Endothelial cell of umbilical vein (primary cell): ENCODE results near the gene ZNF568. TPM values are rescaled to one million over a fixed set of nuclear protein-coding genes. Genes with fewer than 3 reads are reported as not detected.

ENCODE experiments used
- BruUV-seq: library from RNA; stranded (reverse); fragments of 400-500 nt; replicated peaks from 2 replicates; lab custom pipeline; 2021; lab: Mats Ljungman, UMichigan
- CTCF ChIA-PET: fragments of 300-600, 350-600 bp; sonication (Branson Sonifier 250); formaldehyde crosslinking; loops from one replicate; lab custom pipeline; 2021; ENCODE audit warnings: antibody characterized with exemption, inconsistent platforms; lab: Charles Lee
- POLR2A ChIA-PET: fragments of 300-600, 350-600 bp; sonication (Branson Sonifier 250); formaldehyde crosslinking; loops from one replicate; lab custom pipeline; 2021; ENCODE audit warnings: antibody characterized with exemption, inconsistent platforms; lab: Charles Lee
- DNase-seq: peaks from one replicate; pipeline ENCODE4 v3.0.0-alpha.2; 2011; ENCODE audit warnings: low read depth, low spot score
- FAIRE-seq: peaks from 2 replicates; lab custom pipeline; 2011; peaks lifted over from hg19 to GRCh38; lab: Jason Lieb, UNC
- H2AFZ ChIP-seq: 2 replicates; pipeline ENCODE4 v1.6.0; 2012; ENCODE audit warnings: low read depth, low read length, control low read depth, inconsistent platforms
- H3K27ac ChIP-seq: 2 replicates; pipeline ENCODE4 v1.5.1; 2011; ENCODE audit warnings: low read depth, mild to moderate bottlenecking, control low read depth, low read length, moderate library complexity; ENCODE audit not compliant: insufficient read depth
- H3K27me3 ChIP-seq, 2 experiments: 2 replicates each; pipeline versions ENCODE4 v1.6.0 to v1.6.1; 2011; ENCODE audit warnings: low read length in 2 of 2, mixed read lengths in 1 of 2; ENCODE audit not compliant: control insufficient read depth in 2 of 2, insufficient read depth in 2 of 2
- H3K36me3 ChIP-seq, 2 experiments: 2 replicates in 1 of 2; 3 replicates in 1 of 2; pipeline ENCODE4 v1.5.1; 2011; ENCODE audit warnings: low read length in 2 of 2, mild to moderate bottlenecking in 1 of 2, moderate library complexity in 1 of 2; ENCODE audit not compliant: control insufficient read depth in 2 of 2, insufficient read depth in 2 of 2; ENCODE audit errors: extremely low read depth in 1 of 2
- H3K4me1 ChIP-seq: 3 replicates; pipeline ENCODE4 v1.5.1; 2011; ENCODE audit warnings: mild to moderate bottlenecking, low read length; ENCODE audit not compliant: control insufficient read depth, insufficient read depth; ENCODE audit errors: extremely low read depth
- H3K4me2 ChIP-seq: 2 replicates; pipeline ENCODE4 v1.6.1; 2011; ENCODE audit warnings: low read length, control low read depth, mixed read lengths; ENCODE audit not compliant: insufficient read depth
- H3K4me3 ChIP-seq, 3 experiments: fragments of 200-600 bp in 1 of 3; sonication (generic), shearing (Covaris generic) in 1 of 3; replicated peaks in 1 of 3; 2 replicates each; pipeline ENCODE4 v1.5.1; 2011 to 2016; ENCODE audit warnings: control low read depth in 3 of 3, low read length in 3 of 3, mild to moderate bottlenecking in 2 of 3, inconsistent platforms in 1 of 3, low read depth in 1 of 3, moderate library complexity in 1 of 3; ENCODE audit not compliant: insufficient read depth in 1 of 3
- H3K79me2 ChIP-seq: 2 replicates; pipeline ENCODE4 v1.6.0; 2012; ENCODE audit warnings: low read length, inconsistent platforms; ENCODE audit not compliant: control insufficient read depth, insufficient read depth
- H3K9ac ChIP-seq: replicated peaks from 2 replicates; pipeline ENCODE3; 2011; ENCODE audit warnings: low read length, control low read depth; ENCODE audit not compliant: insufficient read depth; ENCODE audit errors: extremely low read depth
- H3K9me1 ChIP-seq: replicated peaks from 3 replicates; pipeline ENCODE4 v1.6.0; 2011; ENCODE audit warnings: mild to moderate bottlenecking, low read length; ENCODE audit not compliant: control insufficient read depth, insufficient read depth; ENCODE audit errors: extremely low read depth
- H3K9me3 ChIP-seq: replicated peaks from 2 replicates; pipeline ENCODE4 v1.5.1; 2012; ENCODE audit warnings: low read length, inconsistent platforms; ENCODE audit not compliant: control insufficient read depth, insufficient read depth
- H4K20me1 ChIP-seq: replicated peaks from 2 replicates; pipeline ENCODE3; 2011; ENCODE audit warnings: mild to moderate bottlenecking, low read length; ENCODE audit not compliant: control insufficient read depth, insufficient read depth; ENCODE audit errors: extremely low read depth
- EZH2 ChIP-seq: IDR thresholded peaks from 2 replicates; pipeline ENCODE4 v1.6.1; 2012; ENCODE audit warnings: borderline replicate concordance, low read depth, mild to moderate bottlenecking, moderate library complexity, low read length, inconsistent platforms; ENCODE audit not compliant: severe bottlenecking
- FOS ChIP-seq: IDR thresholded peaks from 2 replicates; pipeline ENCODE4 v1.6.1; 2011; ENCODE audit warnings: mild to moderate bottlenecking, low read length, moderate library complexity, borderline replicate concordance; ENCODE audit not compliant: insufficient read depth
- MYC ChIP-seq: IDR thresholded peaks from one replicate; pipeline ENCODE4 v1.6.1; 2011; ENCODE audit warnings: mild to moderate bottlenecking, low read depth, low read length
- POLR2A ChIP-seq: IDR thresholded peaks from 2 replicates; pipeline ENCODE4 v1.6.1; 2012; ENCODE audit warnings: low read depth, mild to moderate bottlenecking, control low read depth, low read length
- POLR2AphosphoS5 ChIP-seq: IDR thresholded peaks from 2 replicates; pipeline ENCODE4 v1.6.1; 2012; ENCODE audit warnings: low read depth, mild to moderate bottlenecking, control low read depth, low read length, moderate library complexity; ENCODE audit not compliant: insufficient read depth
- dilution Hi-C: fragments of 300-500 bp; cut with MboI; formaldehyde crosslinking; loops from one replicate; pipeline ENCODE4 v1.15.0; 2019; ENCODE audit warnings: low sequenced_read_pairs; ENCODE audit not compliant: extremely low pct_ligation_motif_present
- intact Hi-C: fragments of 100-400 bp; cut with micrococcal nuclease; formaldehyde crosslinking; loops from one replicate; pipeline ENCODE4 v1.10.0; 2022
- polyA plus RNA-seq, 4 experiments: library from polyadenylated mRNA; depleted of rRNA in 3 of 4; stranded (reverse) in 3 of 4; unstranded in 1 of 4; fragments of >200 nt; gene quantifications; 2 replicates each; pipeline versions ENCODE4 v1.2.1 to v1.2.3, GENCODE V29; 2011 to 2012; ENCODE audit warnings: missing spikeins in 1 of 4
- total RNA-seq: library from RNA; stranded (reverse); gene quantifications from 2 replicates; pipeline ENCODE4 v1.2.3, GENCODE V29; 2021
- TF ChIP-seq, protein P1 (sequence below): IDR thresholded peaks from 2 replicates; pipeline ENCODE4 v1.6.1; 2011; ENCODE audit not compliant: insufficient read depth, insufficient read length
- TF ChIP-seq, protein P2 (sequence below), 2 donors: IDR thresholded peaks; 1 replicate in 1 of 2; 2 replicates in 1 of 2; pipeline ENCODE4 v1.5.1; 2011; ENCODE audit warnings: low read length in 2 of 2, mild to moderate bottlenecking in 2 of 2, moderate library complexity in 2 of 2, control low read depth in 1 of 2, inconsistent platforms in 1 of 2, low read depth in 1 of 2; ENCODE audit not compliant: insufficient read depth in 1 of 2; ENCODE audit errors: extremely low read depth in 1 of 2

The ZNF568 gene
- total and polyA plus RNA-seq, 2 donors (not counting 3 experiments of a cell fraction or from before 2014, with no cell fraction given): 3.1 to 6.4 TPM

DNA sequence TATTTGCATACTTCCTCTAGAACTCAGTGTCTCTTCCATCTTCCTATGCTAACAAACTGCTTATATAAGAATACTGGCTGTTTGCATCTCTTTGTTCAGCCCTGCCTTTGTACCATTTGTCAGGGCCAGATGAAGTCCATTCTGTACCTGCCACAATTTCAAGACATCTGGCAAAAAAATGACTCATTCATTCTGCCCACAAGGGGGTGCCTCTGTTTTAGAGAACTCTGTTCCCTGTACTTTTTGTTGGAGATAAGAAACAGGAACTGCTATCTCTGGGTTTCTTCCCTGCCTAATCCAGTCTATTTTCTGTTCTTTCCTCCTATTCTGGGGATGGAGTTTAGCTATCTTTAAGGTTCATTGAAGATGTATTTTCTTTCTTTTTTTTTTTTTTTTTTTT lies 23.0 kb downstream of the ZNF568 start:
- BruUV-seq: no TSS peak
- H3K79me2 ChIP-seq: no peaks in the 10 kb centered on the region
- CTCF ChIA-PET: no interaction called here
- no peak overlapping the region for H3K9ac ChIP-seq
- intact Hi-C loops: no loop called here
- H2AFZ ChIP-seq: no peak overlapping the region
- no peaks in the 10 kb centered on the region for H3K4me1 ChIP-seq
- H3K4me3 ChIP-seq: no peak overlapping the region
- no peak overlapping the region for H3K4me2 ChIP-seq
- H3K9me3 ChIP-seq: no peaks in the 10 kb centered on the region
- no peaks in the 10 kb centered on the region for H3K27me3 ChIP-seq
- DNase-seq (no peak), FAIRE-seq (no peak)
- dilution Hi-C loops: no loop called here
- TF ChIP-seq POLR2A (no peak), FOS (no peak), POLR2AphosphoS5 (no peak), MYC (no peak), EZH2 (no peak)
- TF ChIP-seq, protein P1, sequence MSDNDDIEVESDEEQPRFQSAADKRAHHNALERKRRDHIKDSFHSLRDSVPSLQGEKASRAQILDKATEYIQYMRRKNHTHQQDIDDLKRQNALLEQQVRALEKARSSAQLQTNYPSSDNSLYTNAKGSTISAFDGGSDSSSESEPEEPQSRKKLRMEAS: no peak
- TF ChIP-seq, protein P2, sequence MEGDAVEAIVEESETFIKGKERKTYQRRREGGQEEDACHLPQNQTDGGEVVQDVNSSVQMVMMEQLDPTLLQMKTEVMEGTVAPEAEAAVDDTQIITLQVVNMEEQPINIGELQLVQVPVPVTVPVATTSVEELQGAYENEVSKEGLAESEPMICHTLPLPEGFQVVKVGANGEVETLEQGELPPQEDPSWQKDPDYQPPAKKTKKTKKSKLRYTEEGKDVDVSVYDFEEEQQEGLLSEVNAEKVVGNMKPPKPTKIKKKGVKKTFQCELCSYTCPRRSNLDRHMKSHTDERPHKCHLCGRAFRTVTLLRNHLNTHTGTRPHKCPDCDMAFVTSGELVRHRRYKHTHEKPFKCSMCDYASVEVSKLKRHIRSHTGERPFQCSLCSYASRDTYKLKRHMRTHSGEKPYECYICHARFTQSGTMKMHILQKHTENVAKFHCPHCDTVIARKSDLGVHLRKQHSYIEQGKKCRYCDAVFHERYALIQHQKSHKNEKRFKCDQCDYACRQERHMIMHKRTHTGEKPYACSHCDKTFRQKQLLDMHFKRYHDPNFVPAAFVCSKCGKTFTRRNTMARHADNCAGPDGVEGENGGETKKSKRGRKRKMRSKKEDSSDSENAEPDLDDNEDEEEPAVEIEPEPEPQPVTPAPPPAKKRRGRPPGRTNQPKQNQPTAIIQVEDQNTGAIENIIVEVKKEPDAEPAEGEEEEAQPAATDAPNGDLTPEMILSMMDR (IDR thresholded peaks at IDR 0.05; ENCODE audit: extremely low read depth in 1 of 2, insufficient read depth in 1 of 2, low read depth in 1 of 2, low read length in 2 of 2): no peak
- POLR2A ChIA-PET: no interaction called here
- H4K20me1 ChIP-seq: no peaks in the 10 kb centered on the region
- H3K27ac ChIP-seq: no peak overlapping the region
- H3K9me1 ChIP-seq: no peaks in the 10 kb centered on the region
- peaks cover 0 to 3% of the 10 kb centered on the region in 2 experiments for H3K36me3 ChIP-seq
